BLaER1 treated with 17β-estradiol and CSF1 and Interleukin-3, amounts not matched to agents 10 nM and 100 nM (cell line): ENCODE results near the gene CRIM1.

ENCODE experiments used
- H3K27ac ChIP-seq, 11 experiments: shearing (Covaris generic); formaldehyde crosslinking; 2 replicates each; pipeline ENCODE4 v1.8.1; 2022
- H3K27me3 ChIP-seq, 11 experiments: shearing (Covaris generic); formaldehyde crosslinking; 2 replicates each; pipeline ENCODE4 v1.8.1; 2022
- H3K36me3 ChIP-seq, 11 experiments: shearing (Covaris generic); formaldehyde crosslinking; 2 replicates each; pipeline ENCODE4 v1.8.1; 2022
- H3K4me1 ChIP-seq, 10 experiments: shearing (Covaris generic); formaldehyde crosslinking; 2 replicates each; pipeline ENCODE4 v1.8.1; 2022
- H3K4me2 ChIP-seq, 11 experiments: shearing (Covaris generic); formaldehyde crosslinking; 2 replicates each; pipeline ENCODE4 v1.8.1; 2022
- H3K4me3 ChIP-seq, 10 experiments: shearing (Covaris generic); formaldehyde crosslinking; 2 replicates each; pipeline ENCODE4 v1.8.1; 2022
- H3K9ac ChIP-seq, 11 experiments: shearing (Covaris generic); formaldehyde crosslinking; 2 replicates each; pipeline ENCODE4 v1.8.1; 2022
- H3K9me3 ChIP-seq, 11 experiments: shearing (Covaris generic); formaldehyde crosslinking; replicated peaks in 1 of 11; 2 replicates each; pipeline ENCODE4 v1.8.1; 2022
- H4K20me1 ChIP-seq, 11 experiments: shearing (Covaris generic); formaldehyde crosslinking; 2 replicates each; pipeline ENCODE4 v1.8.1; 2022
- Cebpa-rat ChIP-seq, 11 experiments: shearing (Covaris generic); IDR thresholded peaks; 2 replicates each; pipeline ENCODE4 v1.8.1; 2022

Gene CRIM1

GRCh38 chr2:36481709-36482108 is 126.1 kb downstream of the CRIM1 start:
- peaks cover 16 to 36% (median 29%) of the 10 kb centered on the region in 10 experiments; a peak in 19 of 20 replicates for H3K4me1 ChIP-seq
- peaks cover 15 to 33% (median 20%) of the 10 kb centered on the region in 11 experiments for H3K9me3 ChIP-seq
- H3K27me3 ChIP-seq, result no peaks in the 10 kb centered on the region
- no peak overlapping the region for H3K27ac ChIP-seq
- no peak overlapping the region; a peak in 1 of 22 replicates for H3K4me2 ChIP-seq
- H3K4me3 ChIP-seq, result no peak overlapping the region
- H3K36me3 ChIP-seq, result peaks cover 48 to 90% (median 77%) of the 10 kb centered on the region in 11 experiments
- no peak for TF ChIP-seq Cebpa-rat (IDR thresholded peaks at IDR 0.05)
- H3K9ac ChIP-seq, result no peak overlapping the region
- H4K20me1 ChIP-seq, result no peaks in the 10 kb centered on the region

- peak overlapping the region in 7 of 11 experiments; percentile 0 to 40 (median 16); a peak in 7 of 22 replicates for H3K4me2 ChIP-seq
- no peak overlapping the region for H3K4me3 ChIP-seq
- peaks cover 7 to 26% (median 20%) of the 10 kb centered on the region in 10 experiments; a peak in 19 of 20 replicates for H3K4me1 ChIP-seq
- H3K27ac ChIP-seq, result no peak overlapping the region
- TF ChIP-seq Cebpa-rat (IDR thresholded peaks at IDR 0.05), result peak in 1 of 11 experiments; percentile 31; a peak in 1 of 22 replicates
- no peaks in the 10 kb centered on the region for H4K20me1 ChIP-seq
- H3K27me3 ChIP-seq, result no peaks in the 10 kb centered on the region
- H3K36me3 ChIP-seq, result peaks cover 41 to 80% (median 68%) of the 10 kb centered on the region in 11 experiments
- H3K9ac ChIP-seq, result no peak overlapping the region
- H3K9me3 ChIP-seq, result peaks cover 6 to 23% (median 10%) of the 10 kb centered on the region in 11 experiments; a peak in 17 of 22 replicates
Observed at GRCh38 chr2:36482576-36483214, 127.1 kb downstream of the CRIM1 start.

- H3K27ac ChIP-seq, result no peak overlapping the region
- H3K4me1 ChIP-seq, result peaks cover 6 to 20% (median 14%) of the 10 kb centered on the region in 10 experiments; a peak in 19 of 20 replicates
- TF ChIP-seq Cebpa-rat (IDR thresholded peaks at IDR 0.05), result no peak
- no peak overlapping the region for H3K4me3 ChIP-seq
- no peak overlapping the region for H3K4me2 ChIP-seq
- no peaks in the 10 kb centered on the region for H3K27me3 ChIP-seq
- no peaks in the 10 kb centered on the region for H4K20me1 ChIP-seq
- H3K36me3 ChIP-seq, result peaks cover 41 to 76% (median 69%) of the 10 kb centered on the region in 11 experiments
- H3K9ac ChIP-seq, result no peak overlapping the region
- peaks cover 4 to 21% (median 9%) of the 10 kb centered on the region in 11 experiments; a peak in 14 of 22 replicates for H3K9me3 ChIP-seq
Observed at GRCh38 chr2:36483290-36483689, 127.7 kb downstream of the CRIM1 start.

GRCh38 chr2:36484454-36484853 is 128.9 kb downstream of the CRIM1 start:
- Histone ChIP-seq H3K9me3 (peaks cover 3 to 16% (median 9%) of the 10 kb centered on the region in 11 experiments; a peak in 12 of 22 replicates), H3K27ac (no peak overlapping the region), H3K4me1 (peaks cover under 1 to 11% (median 6%) of the 10 kb centered on the region in 10 experiments; a peak in 17 of 20 replicates), H3K4me3 (no peak overlapping the region), H3K27me3 (no peaks in the 10 kb centered on the region), H4K20me1 (no peaks in the 10 kb centered on the region), H3K36me3 (peaks cover 41 to 74% (median 67%) of the 10 kb centered on the region in 11 experiments), H3K4me2 (no peak overlapping the region), H3K9ac (no peak overlapping the region)
- no peak for TF ChIP-seq Cebpa-rat (IDR thresholded peaks at IDR 0.05)

GRCh38 chr2:36485521-36485920 is 129.9 kb downstream of the CRIM1 start:
- no peak for TF ChIP-seq Cebpa-rat (IDR thresholded peaks at IDR 0.05)
- Histone ChIP-seq H3K9ac (no peak overlapping the region), H3K4me1 (peaks cover 0 to 11% (median 5%) of the 10 kb centered on the region in 10 experiments; a peak in 6 of 20 replicates), H3K27ac (no peak overlapping the region), H3K9me3 (peaks cover 0 to 15% (median 9%) of the 10 kb centered on the region in 11 experiments; a peak in 11 of 22 replicates), H3K36me3 (peaks cover 31 to 64% (median 56%) of the 10 kb centered on the region in 11 experiments; a peak in 21 of 22 replicates), H4K20me1 (no peaks in the 10 kb centered on the region), H3K4me3 (no peak overlapping the region), H3K4me2 (no peak overlapping the region), H3K27me3 (no peaks in the 10 kb centered on the region)

GRCh38 chr2:36486521-36487044 is 131.0 kb downstream of the CRIM1 start:
- Histone ChIP-seq H3K4me1 (peaks cover 0 to 11% (median 5%) of the 10 kb centered on the region in 10 experiments; a peak in 6 of 20 replicates), H3K9me3 (peaks cover 0 to 15% (median 9%) of the 10 kb centered on the region in 11 experiments; a peak in 11 of 22 replicates), H3K27ac (no peak overlapping the region), H3K27me3 (no peaks in the 10 kb centered on the region), H3K4me2 (no peak overlapping the region), H3K9ac (no peak overlapping the region), H4K20me1 (no peaks in the 10 kb centered on the region), H3K4me3 (no peak overlapping the region), H3K36me3 (peaks cover 22 to 61% (median 46%) of the 10 kb centered on the region in 11 experiments; a peak in 21 of 22 replicates)
- TF ChIP-seq Cebpa-rat (IDR thresholded peaks at IDR 0.05), result no peak

- H3K36me3 ChIP-seq, result peaks cover 17 to 50% (median 34%) of the 10 kb centered on the region in 11 experiments; a peak in 21 of 22 replicates
- no peaks in the 10 kb centered on the region for H3K27me3 ChIP-seq
- H4K20me1 ChIP-seq, result no peaks in the 10 kb centered on the region
- no peak overlapping the region for H3K27ac ChIP-seq
- no peak overlapping the region for H3K4me2 ChIP-seq
- no peak overlapping the region for H3K9ac ChIP-seq
- no peak for TF ChIP-seq Cebpa-rat (IDR thresholded peaks at IDR 0.05)
- peaks cover 0 to 15% (median 9%) of the 10 kb centered on the region in 11 experiments; a peak in 11 of 22 replicates for H3K9me3 ChIP-seq
- H3K4me3 ChIP-seq, result no peak overlapping the region
- H3K4me1 ChIP-seq, result no peaks in the 10 kb centered on the region; a peak in 1 of 20 replicates
Observed at GRCh38 chr2:36487947-36488346, 132.4 kb downstream of the CRIM1 start.

GRCh38 chr2:36489281-36489680 is 133.7 kb downstream of the CRIM1 start:
- Histone ChIP-seq H4K20me1 (no peaks in the 10 kb centered on the region), H3K4me2 (no peak overlapping the region), H3K9me3 (peaks cover 0 to 4% (median 0%) of the 10 kb centered on the region in 11 experiments; a peak in 2 of 22 replicates), H3K9ac (no peak overlapping the region), H3K36me3 (peaks cover 5 to 41% (median 20%) of the 10 kb centered on the region in 11 experiments; a peak in 20 of 22 replicates), H3K4me1 (no peaks in the 10 kb centered on the region; a peak in 1 of 20 replicates), H3K27me3 (no peaks in the 10 kb centered on the region), H3K4me3 (no peak overlapping the region), H3K27ac (no peak overlapping the region)
- no peak for TF ChIP-seq Cebpa-rat (IDR thresholded peaks at IDR 0.05)

- H3K27ac ChIP-seq, result no peak overlapping the region
- no peaks in the 10 kb centered on the region; a peak in 1 of 20 replicates for H3K4me1 ChIP-seq
- no peak for TF ChIP-seq Cebpa-rat (IDR thresholded peaks at IDR 0.05)
- H4K20me1 ChIP-seq, result no peaks in the 10 kb centered on the region
- H3K4me2 ChIP-seq, result no peak overlapping the region
- no peak overlapping the region for H3K4me3 ChIP-seq
- no peaks in the 10 kb centered on the region for H3K9me3 ChIP-seq
- H3K36me3 ChIP-seq, result peaks cover 0 to 33% (median 9%) of the 10 kb centered on the region in 11 experiments; a peak in 10 of 22 replicates
- no peaks in the 10 kb centered on the region for H3K27me3 ChIP-seq
- H3K9ac ChIP-seq, result no peak overlapping the region
Observed at GRCh38 chr2:36490749-36491148, 135.2 kb downstream of the CRIM1 start.
